GM12892 (cell line): ENCODE measurements around the gene DLGAP1.

ENCODE experiments used
- POLR2A ChIP-seq: IDR thresholded peaks from 2 replicates; pipeline ENCODE4 v1.6.1; 2011; ENCODE audit warnings: low read depth, low read length, control low read depth
- POLR2AphosphoS5 ChIP-seq: IDR thresholded peaks from 2 replicates; pipeline ENCODE4 v1.6.1; 2011; ENCODE audit warnings: low read depth, low read length, control low read depth

- no peak for TF ChIP-seq POLR2AphosphoS5
- TF ChIP-seq POLR2A, result no peak
Observed at GRCh38 chr18:3612315-3612714, 842.8 kb downstream of the DLGAP1 start.
